ENCODE results near the gene TMEM154. TPM values are rescaled to one million over a fixed set of nuclear protein-coding genes. Genes with fewer than 3 reads are reported as not detected.
"Not testable (repeated sequence)": the region's sequence is repeated elsewhere in the genome, so short reads cannot be mapped to it uniquely, and the experiment has no call there.

TMEM154 gene
- polyA plus RNA-seq, 3 donors, result 0.33 to 1.4 (median 0.70) TPM

DNA sequence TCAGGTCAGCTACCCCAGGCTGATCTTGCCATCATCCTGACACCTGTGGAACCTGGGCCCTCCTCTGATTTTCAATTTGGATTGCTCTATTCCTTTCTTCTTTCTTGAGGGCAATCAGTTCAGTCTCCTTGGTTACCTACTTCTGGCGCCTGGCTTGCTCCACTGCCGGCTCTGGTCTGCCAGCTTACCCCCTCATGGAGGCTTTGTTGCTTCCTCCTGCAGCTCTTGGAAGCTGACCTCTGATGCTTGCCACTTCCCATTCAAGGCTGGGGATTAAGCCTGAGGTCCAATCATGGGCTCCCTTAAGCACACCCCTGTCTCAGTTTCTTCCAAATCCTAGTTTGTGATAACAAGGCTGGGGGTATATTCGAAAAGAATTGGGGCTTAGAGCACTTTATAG, 5.4 kb downstream of the TMEM154 start:
- no peak for DNase-seq (ENCODE audit: extremely low read depth in 1 of 11, low read depth in 9 of 11, low spot score in 4 of 11)

DNA sequence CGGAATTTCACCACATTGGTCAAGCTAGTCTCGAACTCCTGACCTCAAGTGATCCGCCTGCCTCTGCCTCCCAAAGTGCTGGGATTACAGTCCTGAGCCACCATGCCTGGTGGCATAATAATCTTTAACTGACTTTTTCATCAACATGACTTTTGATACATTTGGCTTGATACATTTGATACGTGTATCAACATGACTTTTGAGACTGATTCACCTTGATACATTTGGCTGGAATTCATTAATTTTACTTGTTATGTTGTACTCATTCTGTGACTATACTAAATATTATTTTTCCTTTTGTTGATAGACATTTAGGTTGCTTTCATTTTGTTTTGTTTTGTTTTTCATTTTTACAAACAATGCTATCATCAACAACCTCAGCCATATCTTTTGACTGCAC, 6.3 kb downstream of the TMEM154 start:
- no peak for DNase-seq (ENCODE audit: extremely low read depth in 1 of 11, low read depth in 9 of 11, low spot score in 4 of 11)

DNA sequence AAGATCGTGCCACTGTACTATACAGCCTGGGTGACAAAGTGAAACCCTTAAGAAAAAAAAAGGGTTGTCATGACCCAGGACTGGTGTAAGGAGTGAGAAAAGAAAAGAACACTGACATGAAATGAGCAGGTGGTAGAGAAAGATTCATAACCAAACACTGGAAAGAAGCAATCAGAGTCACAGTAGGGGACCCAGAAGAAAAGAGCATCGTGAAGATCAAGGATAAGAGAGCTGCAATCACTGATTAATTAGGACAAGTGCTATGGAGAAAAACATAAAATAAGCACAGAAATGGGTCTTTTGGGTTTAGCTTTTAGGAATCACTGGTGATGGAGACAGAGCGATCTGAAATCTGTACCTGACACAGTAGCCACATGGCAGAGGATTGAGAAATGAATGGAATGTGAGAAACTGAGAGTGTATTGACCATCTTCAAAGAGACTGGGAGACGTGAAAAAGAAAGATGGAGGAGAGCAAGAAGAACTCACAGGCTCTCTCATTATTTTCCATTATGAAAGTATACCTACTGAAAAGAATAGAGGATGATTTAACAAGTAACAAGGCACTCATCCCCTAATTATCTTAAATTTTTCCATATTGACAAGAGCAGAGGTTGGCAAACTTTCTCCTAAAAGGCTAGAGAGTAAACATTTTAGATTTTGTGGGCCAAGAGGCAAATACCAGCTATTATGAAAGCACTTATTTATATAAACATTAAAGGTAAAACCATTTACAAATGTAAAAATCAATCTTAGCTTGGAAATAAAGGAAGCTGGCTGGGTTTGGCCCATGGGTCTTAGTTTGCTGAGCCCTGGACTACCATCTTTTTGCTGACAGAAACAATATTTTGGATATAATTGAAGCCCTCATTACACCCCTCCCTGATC, 7.3 kb downstream of the TMEM154 start:
- DNase-seq (ENCODE audit: extremely low read depth in 1 of 11, low read depth in 9 of 11, low spot score in 4 of 11), result no peak

GRCh38 chr4:152668338-152668964, 11.3 kb downstream of the TMEM154 start:
- DNase-seq (ENCODE audit: extremely low read depth in 1 of 11, low read depth in 9 of 11, low spot score in 4 of 11), result no peak

DNA sequence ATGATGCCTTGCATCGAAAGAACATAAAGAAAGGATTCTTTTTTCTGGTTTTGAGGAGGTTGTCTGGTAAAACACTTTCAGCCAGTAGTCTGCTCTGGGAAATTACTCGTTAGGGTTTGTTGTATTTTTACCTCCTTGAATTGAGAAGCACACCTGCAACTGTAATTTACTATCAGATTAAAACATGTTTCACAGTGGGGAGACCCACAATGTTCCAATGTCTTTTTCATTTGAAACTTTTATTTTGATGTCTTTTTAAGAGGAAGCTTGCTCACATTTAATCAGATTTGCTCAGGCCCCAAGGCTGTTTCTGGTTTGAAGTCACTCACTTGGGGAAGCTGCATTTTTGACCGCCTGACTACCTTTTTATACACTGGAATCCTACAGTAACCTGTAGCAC, 12.0 kb downstream of the TMEM154 start:
- DNase-seq (ENCODE audit: extremely low read depth in 1 of 11, low read depth in 9 of 11, low spot score in 4 of 11), result no peak

- DNase-seq (ENCODE audit: extremely low read depth in 1 of 11, low read depth in 9 of 11, low spot score in 4 of 11), result no peak
These were observed 12.9 kb downstream of the TMEM154 start for GRCh38 chr4:152666946-152667345.

DNA sequence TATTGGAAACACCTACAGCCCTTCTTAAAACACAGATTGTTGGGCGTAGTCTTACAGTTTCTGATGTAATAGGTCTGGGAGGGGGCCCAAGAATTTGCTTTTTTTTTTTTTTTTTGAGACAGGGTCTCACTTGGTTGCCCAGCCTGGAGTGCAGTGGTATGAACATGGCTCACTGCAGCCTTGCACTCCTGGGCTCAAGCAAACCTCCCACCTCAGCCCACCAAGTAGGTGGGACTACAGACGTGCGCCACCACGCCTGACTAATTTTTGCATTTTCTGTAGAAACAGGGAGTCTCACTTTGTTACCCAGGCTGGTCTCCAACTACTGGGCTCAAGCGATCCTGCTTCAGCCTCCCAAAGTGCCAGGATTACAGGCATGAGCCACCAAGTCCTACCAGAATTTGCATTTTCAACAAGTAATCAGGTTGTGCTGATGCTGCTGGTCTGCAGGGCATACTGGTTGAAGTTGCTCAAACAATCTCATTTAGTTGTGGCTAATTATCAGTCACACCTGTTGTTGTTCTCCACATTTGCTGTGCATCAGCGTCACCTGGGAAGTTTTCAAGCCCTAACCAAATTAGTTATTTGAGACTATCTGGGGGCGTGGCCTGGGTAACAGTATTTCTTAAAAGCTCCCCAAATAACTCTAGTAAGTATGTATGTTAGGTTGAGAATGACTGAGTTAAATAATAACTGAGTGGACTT, 14.0 kb downstream of the TMEM154 start:
- DNase-seq (ENCODE audit: extremely low read depth in 1 of 11, low read depth in 9 of 11, low spot score in 4 of 11), result no peak

- not testable (repeated sequence) for DNase-seq (ENCODE audit: extremely low read depth in 1 of 11, low read depth in 9 of 11, low spot score in 4 of 11)
These were observed 15.8 kb downstream of the TMEM154 start for GRCh38 chr4:152664067-152664378.

DNA sequence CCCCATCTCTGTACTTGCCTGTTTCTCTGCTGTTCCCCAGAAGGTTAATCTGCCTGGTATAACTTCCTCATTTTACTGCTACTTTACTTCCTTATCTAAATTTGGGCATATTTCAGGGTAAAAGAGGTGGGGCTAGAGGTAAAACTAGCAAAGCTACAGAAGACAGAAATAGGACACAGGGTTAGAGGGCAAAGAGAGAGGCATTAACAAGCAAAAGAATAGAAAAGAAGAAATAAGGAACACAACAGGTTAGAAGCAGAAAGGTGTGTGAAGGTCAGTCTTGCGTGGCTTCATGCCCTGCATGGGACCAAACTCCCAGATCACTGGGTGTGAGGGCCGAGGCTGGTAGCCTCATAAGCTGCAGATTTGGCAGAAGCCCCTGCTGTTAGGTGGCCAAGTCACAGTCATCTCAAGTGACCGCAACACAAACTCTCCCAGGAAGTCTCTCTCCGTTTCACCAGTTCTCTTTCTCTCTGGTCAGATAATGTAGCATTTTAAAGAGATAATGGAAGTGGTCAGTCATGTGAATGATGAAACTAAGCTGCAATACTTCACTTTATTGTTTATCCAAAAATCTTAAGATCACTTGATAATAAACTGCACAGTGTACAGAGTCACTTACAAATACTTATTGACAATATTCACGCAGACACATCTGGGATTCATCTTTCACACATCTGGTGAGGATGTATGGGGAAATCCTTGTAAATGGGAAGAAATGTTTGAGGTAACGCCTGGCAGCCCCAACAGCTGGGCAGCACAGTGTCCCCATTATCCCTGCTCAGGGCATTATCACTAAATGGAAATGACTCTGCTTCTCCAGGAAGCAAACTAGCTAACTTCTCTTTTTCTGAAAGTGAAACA, 16.4 kb downstream of the TMEM154 start:
- DNase-seq (ENCODE audit: extremely low read depth in 1 of 11, low read depth in 9 of 11, low spot score in 4 of 11), result no peak

GRCh38 chr4:152661649-152662048, 18.1 kb downstream of the TMEM154 start:
- DNase-seq (ENCODE audit: extremely low read depth in 1 of 11, low read depth in 9 of 11, low spot score in 4 of 11), result no peak

DNA sequence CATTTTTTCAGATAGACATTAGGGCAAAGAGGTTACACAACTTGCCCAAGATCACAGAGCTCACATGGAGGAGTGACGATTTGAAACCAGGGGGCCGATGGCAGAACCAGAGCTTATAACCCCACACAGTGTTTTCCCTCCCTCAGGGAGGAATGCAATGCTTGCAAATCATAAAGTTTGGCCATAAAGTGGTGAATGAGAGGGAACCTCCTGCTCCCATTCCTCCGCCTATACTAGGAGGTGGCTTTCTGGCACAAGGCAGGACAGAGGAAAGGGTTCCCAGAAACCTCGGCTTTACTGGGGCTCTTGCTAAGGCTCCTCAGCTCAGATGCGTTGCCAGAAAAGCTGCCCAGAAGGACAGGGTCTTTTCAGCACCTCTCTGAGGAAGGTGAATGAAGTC, 19.3 kb downstream of the TMEM154 start:
- DNase-seq (ENCODE audit: extremely low read depth in 1 of 11, low read depth in 9 of 11, low spot score in 4 of 11), result no peak

DNA sequence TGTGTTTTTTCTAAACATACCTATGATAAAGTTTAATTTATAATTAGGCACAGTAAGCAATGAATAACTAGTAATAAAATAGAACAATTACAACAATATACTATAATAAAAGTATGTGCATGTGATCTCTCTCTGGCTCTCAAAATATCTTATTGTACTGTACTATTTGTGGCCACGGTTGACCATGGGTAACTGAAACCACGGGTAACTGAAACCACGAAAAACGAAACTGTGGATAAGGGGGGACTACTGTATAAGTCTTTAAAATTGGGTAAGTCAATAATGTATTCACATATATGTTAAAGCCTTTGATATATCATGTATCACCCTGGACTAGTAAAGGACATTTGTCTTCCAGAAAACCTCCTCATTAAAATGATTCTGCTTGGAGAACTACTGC, 20.0 kb downstream of the TMEM154 start:
- no peak for DNase-seq (ENCODE audit: extremely low read depth in 1 of 11, low read depth in 9 of 11, low spot score in 4 of 11)

DNA sequence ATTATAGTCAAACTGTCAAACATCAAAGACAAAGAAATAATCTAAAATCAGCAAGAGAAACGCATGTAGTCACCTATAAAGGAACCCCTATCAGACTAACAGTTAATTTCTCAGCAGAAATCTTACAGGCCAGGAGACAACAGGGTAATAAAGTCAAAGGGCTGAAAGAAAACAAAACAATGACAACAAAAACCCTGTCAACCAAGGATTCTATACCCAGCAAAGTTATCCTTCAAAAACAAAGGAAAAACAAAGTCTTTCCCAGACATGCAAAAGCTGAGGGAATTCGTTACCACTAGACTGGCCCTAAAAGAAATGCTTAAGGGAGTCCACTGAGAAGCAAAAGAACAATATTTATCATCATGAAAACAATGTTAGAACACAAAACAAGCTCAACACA, 22.1 kb downstream of the TMEM154 start:
- DNase-seq (ENCODE audit: extremely low read depth in 1 of 11, low read depth in 9 of 11, low spot score in 4 of 11), result no peak

DNA sequence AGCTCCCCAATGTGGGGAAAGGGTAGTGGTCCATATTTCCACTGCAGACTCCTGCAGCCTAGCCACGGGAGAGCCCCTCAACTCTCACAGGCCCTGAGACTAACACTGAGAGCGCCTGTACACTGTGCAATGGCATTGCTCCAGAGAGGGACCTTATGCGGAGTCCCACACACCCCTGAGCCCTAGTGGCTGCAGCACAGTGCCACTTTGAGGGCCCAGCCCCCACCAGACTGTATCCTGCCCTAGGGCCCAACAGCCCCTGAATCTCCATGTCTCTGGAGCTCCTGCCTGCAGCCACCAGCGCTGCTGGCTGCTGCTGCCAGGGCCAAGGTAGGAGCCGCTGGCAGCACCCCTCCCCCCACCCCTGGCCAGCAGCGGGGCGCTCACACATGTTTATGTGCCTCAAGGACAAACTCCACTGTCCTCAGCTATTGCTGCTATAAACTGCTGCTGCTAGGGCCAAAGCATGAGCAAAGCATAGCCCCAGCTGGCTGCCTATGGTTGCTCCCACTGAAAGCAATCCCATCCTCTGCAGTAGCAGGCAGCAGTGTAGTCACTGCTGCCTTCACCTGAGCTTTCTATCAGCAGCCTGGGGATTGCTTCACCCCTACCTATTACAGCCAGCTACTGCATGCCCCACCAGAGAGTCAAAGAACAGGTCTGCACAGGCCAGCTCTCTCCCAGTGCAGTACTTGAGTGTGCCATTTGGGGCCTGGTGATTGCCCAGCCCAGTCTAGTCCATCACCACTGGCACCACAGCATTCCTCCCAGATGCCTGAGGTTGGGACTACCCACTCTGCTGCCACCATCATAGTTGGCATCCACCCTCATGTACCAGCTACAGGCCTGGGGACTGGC, 24.3 kb downstream of the TMEM154 start:
- DNase-seq (ENCODE audit: extremely low read depth in 1 of 11, low read depth in 9 of 11, low spot score in 4 of 11), result no peak

DNA sequence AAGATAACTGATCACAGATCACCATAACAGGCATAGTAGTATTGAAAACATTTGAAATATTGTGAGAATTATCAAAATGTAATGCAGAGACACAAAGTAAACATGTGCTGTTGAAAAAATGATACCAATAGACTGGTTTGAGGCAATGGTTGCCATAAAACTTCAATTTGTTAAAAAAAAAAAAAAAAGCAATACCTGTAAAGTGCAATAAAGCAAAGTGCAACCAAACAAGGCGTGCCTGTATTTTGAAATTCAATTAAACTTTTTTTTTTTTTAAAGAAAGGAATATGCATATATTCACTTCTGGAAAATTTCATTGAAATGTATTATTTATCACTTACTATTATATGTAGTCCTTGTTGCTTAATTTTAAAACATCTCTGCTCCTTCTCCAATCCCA, 27.7 kb downstream of the TMEM154 start:
- no peak for DNase-seq (ENCODE audit: extremely low read depth in 1 of 11, low read depth in 9 of 11, low spot score in 4 of 11)

GRCh38 chr4:152651473-152652060, 28.2 kb downstream of the TMEM154 start:
- DNase-seq (ENCODE audit: extremely low read depth in 1 of 11, low read depth in 9 of 11, low spot score in 4 of 11), result no peak

DNA sequence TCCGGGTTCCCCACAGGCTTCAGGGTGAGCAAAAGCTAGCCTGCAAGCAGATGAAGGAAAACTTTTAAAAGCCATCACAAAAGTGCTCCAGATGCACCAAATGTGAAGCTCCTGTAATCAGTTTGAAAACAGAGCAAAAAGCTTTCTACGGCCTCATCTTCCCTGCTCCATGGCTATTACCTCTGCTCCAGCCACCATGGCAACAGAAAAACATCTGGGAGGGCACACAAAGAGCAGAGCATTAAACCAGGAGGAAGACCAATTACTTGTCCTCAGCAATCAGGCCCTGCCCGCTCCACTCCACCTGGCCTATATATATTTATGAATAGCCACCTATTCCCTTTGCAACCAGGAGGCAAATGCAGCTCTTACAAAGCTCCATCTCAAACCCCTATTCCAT, 33.6 kb downstream of the TMEM154 start:
- peak in 1 of 11 donors; percentile 30 for DNase-seq (ENCODE audit: extremely low read depth in 1 of 11, low read depth in 9 of 11, low spot score in 4 of 11)

DNA sequence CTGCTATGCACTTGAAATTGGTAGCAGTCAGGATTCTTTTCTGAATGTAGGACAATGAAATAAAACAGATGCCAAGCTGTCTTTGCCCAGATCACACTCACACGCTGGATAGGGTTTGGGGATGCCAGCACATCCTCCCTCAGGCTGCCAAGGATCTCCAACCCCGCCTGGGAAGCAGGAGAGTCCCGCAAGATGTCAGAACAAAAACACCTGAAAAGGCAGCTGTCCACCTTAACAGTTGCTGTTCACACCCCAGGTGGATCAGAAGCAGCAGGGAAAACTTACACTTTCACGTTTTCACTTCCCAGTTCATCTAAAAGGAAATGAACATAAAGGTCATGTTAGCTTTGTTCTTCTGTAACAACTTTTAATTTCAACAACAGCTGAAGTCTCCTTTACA, 35.7 kb downstream of the TMEM154 start:
- no peak for DNase-seq (ENCODE audit: extremely low read depth in 1 of 11, low read depth in 9 of 11, low spot score in 4 of 11)
